ENCODE results near the gene RALGPS1.

Gene RALGPS1

GRCh38 chr9:127079446-127080140 is 165.0 kb downstream of the RALGPS1 start:
- DNase-seq (ENCODE audit: low read depth), result no peak

- DNase-seq (ENCODE audit: low read depth), result no peak
Observed at GRCh38 chr9:127081250-127082185, 166.9 kb downstream of the RALGPS1 start.

- no peak for DNase-seq (ENCODE audit: low read depth)
Observed at GRCh38 chr9:127083138-127083980, 168.8 kb downstream of the RALGPS1 start.

GRCh38 chr9:127084076-127085039 is 169.8 kb downstream of the RALGPS1 start:
- no peak for DNase-seq (ENCODE audit: low read depth)

- no peak for DNase-seq (ENCODE audit: low read depth)
Observed at GRCh38 chr9:127085186-127085585, 170.6 kb downstream of the RALGPS1 start.

GRCh38 chr9:127086771-127087170 is 172.2 kb downstream of the RALGPS1 start:
- DNase-seq (ENCODE audit: low read depth), result no peak

GRCh38 chr9:127087411-127087810 is 172.8 kb downstream of the RALGPS1 start:
- DNase-seq (ENCODE audit: low read depth), result no peak

- no peak for DNase-seq (ENCODE audit: low read depth)
Observed at GRCh38 chr9:127087836-127088235, 173.3 kb downstream of the RALGPS1 start.

- no peak for DNase-seq (ENCODE audit: low read depth)
Observed at GRCh38 chr9:127088724-127089615, 174.4 kb downstream of the RALGPS1 start.

GRCh38 chr9:127089631-127090081 is 175.1 kb downstream of the RALGPS1 start:
- no peak for DNase-seq (ENCODE audit: low read depth)

- no peak for DNase-seq (ENCODE audit: low read depth)
Observed at GRCh38 chr9:127090341-127090985, 175.9 kb downstream of the RALGPS1 start.

GRCh38 chr9:127091526-127091925 is 176.9 kb downstream of the RALGPS1 start:
- DNase-seq (ENCODE audit: low read depth), result no peak

- no peak for DNase-seq (ENCODE audit: low read depth)
Observed at GRCh38 chr9:127092041-127092608, 177.5 kb downstream of the RALGPS1 start.

GRCh38 chr9:127093319-127094020 is 178.9 kb downstream of the RALGPS1 start:
- DNase-seq (ENCODE audit: low read depth), result no peak

GRCh38 chr9:127095411-127095810 is 180.8 kb downstream of the RALGPS1 start:
- DNase-seq (ENCODE audit: low read depth), result no peak

- DNase-seq (ENCODE audit: low read depth), result no peak
Observed at GRCh38 chr9:127096208-127096607, 181.6 kb downstream of the RALGPS1 start.

- DNase-seq (ENCODE audit: low read depth), result no peak
Observed at GRCh38 chr9:127097683-127098082, 183.1 kb downstream of the RALGPS1 start.

GRCh38 chr9:127098916-127099553 is 184.5 kb downstream of the RALGPS1 start:
- no peak for DNase-seq (ENCODE audit: low read depth)
